NCI-H128 (cell line): ENCODE measurements around the gene STK17A.
"Not testable (repeated sequence)": the region's sequence is repeated elsewhere in the genome, so short reads cannot be mapped to it uniquely, and the experiment has no call there.

Experiments
- DNase-seq: peaks from one replicate; lab custom pipeline; 2025; ENCODE audit not compliant: unreplicated experiment; lab: John Stamatoyannopoulos, UW

The STK17A gene

GRCh38 chr7:43568529-43568928, 14.4 kb upstream of the STK17A start:
- DNase-seq, result no peak

GRCh38 chr7:43569424-43569823, 13.5 kb upstream of the STK17A start:
- no peak for DNase-seq

DNA sequence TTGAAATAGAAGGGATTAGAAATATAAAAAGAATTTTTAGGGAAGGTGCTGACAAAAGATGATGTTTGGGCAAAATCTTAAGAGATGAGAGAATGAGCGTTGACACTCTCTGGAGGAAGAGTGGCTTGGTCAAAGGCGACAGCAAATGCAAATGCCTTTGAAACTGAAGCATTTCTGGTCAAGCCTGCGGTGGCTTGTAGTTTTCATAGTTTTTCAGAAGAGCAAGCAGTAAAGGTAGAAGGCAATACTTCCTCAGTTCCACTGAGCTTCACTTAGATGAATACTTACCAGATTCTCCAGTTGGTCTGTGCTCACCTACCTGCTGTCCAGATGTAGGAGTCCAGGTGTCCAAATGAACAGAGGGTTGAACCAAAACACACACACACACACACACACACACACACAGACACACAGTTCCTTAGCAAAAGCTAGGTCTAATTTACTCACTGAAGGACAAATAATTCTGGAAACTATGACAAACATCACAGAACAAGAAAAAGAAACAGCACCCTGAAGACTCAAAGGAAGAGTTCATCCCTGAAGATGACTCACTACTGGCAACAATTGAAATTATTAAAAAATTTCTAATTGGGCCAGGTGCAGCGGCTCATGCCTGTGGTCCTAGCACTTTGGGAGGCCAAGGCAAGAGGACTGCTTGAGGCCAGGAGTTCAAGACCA, 12.1 kb upstream of the STK17A start:
- DNase-seq, result no peak

GRCh38 chr7:43572516-43573049, 10.3 kb upstream of the STK17A start:
- no peak for DNase-seq

GRCh38 chr7:43573832-43574231, 9.1 kb upstream of the STK17A start:
- not testable (repeated sequence) for DNase-seq

- no peak for DNase-seq
Measured at GRCh38 chr7:43575506-43575905, 7.4 kb upstream of the STK17A start.

- DNase-seq, result no peak
Measured at GRCh38 chr7:43576241-43576640, 6.7 kb upstream of the STK17A start.

DNA sequence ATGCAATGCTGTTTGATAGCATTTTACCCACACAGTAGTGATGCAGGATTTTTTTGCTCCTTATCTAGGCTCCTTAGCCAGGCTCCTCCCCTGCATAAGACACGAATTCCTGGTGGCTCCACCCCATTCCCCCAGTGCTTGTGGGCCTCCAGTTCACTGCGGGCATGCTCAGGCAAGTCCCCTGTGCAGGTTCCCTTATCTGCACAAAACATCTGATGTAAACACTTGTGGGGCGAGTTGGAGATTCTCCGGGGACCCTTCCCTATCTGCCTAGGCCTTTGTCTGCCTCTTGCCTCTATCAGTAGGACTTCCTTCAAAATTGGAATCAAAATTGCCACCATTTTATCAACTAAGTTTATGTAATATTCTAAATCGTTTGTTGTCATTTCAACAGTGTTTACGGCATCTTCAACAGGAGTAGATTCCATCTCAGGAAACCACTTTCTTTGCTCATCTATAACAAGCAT, 5.4 kb upstream of the STK17A start:
- no peak for DNase-seq

- DNase-seq, result no peak
Measured at GRCh38 chr7:43583424-43584194, 701 bp downstream of the STK17A start.

GRCh38 chr7:43584195-43584586, 1.3 kb downstream of the STK17A start:
- no peak for DNase-seq

- DNase-seq, result not testable (repeated sequence)
Measured at GRCh38 chr7:43584733-43585132, 1.8 kb downstream of the STK17A start.

- DNase-seq, result no peak
Measured at GRCh38 chr7:43585562-43585961, 2.7 kb downstream of the STK17A start.

DNA sequence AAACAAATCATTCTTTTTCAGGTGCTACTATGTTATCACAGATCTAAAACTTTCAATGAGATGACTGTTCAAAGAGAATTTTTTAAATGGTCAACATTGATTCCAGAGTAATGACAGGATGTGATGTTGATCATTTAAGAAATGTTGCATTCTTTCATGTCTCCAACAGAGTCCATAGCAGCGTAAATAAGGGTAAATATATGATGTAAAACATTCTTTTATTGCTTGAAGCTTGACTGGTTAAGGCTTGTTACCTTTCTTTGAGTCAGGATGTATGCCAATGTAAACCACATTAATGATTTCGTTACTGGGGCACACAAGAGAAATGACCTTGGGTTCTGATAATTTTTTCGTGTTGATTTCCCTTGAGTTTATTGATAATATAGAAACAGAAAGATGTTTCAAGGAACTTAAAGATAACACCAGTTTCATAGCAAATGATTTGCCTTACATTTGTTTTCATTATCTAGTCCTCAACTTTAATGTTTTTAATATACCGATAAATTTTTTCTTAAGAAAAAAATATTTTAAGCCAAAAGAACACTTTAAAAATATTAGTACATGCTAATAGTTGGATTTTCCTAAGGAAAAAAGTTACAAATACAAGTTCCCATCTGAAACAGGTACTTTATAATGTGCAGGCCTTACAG, 3.5 kb downstream of the STK17A start:
- no peak for DNase-seq

DNA sequence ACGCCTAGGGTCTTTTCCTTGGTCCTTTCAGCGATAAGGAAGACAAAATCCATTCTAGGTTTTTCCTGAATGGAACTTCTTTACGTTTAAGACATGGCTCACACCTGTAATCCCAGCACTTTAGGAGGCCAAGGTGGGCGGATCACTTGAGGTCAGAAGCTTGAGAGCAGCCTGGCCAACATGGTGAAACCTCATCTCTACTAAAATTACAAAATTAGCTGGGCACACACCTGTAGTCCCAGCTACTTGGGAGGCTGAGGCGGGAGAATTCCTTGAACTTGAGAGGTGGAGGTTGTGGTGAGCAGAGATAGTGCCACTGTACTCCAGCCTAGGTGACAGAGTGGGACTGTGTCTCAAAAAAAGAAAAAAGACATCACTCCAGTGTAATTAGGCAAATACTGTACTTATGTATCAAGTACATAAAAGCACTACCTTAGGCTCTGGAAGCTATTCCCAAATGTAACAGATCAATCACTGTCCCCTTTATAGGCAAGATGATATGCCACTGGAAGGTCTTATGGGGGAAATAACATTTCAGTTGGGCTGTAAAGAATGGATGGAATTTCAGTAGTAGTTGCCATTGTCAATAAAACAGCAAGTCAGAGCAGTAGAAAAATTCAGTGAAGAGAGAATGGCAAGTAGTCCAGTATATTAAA, 5.7 kb downstream of the STK17A start:
- no peak for DNase-seq

DNA sequence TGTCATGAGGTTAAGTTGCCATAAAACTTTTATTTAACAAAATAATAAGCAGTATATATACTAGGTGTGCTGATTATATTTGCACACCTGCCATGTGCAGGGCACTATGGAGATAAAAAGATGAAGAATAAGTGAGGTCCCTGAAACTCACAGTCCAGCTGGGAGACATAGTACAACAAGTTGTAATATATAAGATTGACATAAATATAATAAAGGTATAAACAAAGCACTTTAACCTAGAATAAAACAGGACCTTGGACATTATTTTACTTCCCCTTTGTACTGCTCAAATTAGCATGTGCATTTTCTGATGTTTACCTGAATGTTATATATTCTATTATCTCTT, 6.2 kb downstream of the STK17A start:
- DNase-seq, result no peak

- no peak for DNase-seq
Measured at GRCh38 chr7:43589728-43590127, 6.8 kb downstream of the STK17A start.

GRCh38 chr7:43590862-43591557, 8.1 kb downstream of the STK17A start:
- DNase-seq, result no peak

GRCh38 chr7:43591558-43592180, 8.8 kb downstream of the STK17A start:
- no peak for DNase-seq

- no peak for DNase-seq
Measured at GRCh38 chr7:43592326-43592725, 9.4 kb downstream of the STK17A start.

DNA sequence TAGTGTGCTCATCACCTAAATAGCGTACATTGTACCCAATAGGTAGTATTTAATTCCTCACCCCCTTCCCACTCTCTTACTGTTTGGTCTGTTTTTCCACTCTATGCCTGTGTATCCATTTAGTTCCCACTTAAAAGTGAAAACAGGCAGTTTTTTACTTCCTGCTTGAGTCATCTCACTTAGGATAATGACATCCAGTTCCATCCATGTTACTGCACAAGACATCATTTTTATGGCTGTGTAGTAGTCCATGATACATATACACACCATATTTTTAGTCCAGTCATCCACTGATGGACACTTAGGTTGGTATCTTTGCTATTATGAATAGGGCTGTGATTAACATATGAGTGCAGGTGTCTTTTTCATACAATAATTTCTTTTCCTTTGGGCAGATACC, 10.1 kb downstream of the STK17A start:
- no peak for DNase-seq
